Stomach (tissue), 9 donors: ENCODE results near the gene PCDHGA6. TPM values are rescaled to one million over a fixed set of nuclear protein-coding genes. Genes with fewer than 3 reads are reported as not detected.
"Not testable (repeated sequence)": the region's sequence is repeated elsewhere in the genome, so short reads cannot be mapped to it uniquely, and the experiment has no call there.

Experiments used
- DNase-seq, 2 donors: peaks; one replicate each; pipeline versions ENCODE4 v3.0.0 to v3.0.0-alpha.2; 2013 to 2019
- H3K27ac ChIP-seq, 5 donors: fragments of 200-600 bp in 4 of 5; sonication (generic) in 4 of 5; one replicate each; pipeline ENCODE4 v1.5.1; 2013 to 2019; ENCODE audit warnings: mild to moderate bottlenecking in 1 of 5, moderate library complexity in 1 of 5
- H3K27me3 ChIP-seq, 3 donors: fragments of 200-600 bp; sonication (generic); one replicate each; pipeline ENCODE4 v1.5.1; 2017 to 2019; ENCODE audit warnings: mixed run types in 1 of 3
- H3K36me3 ChIP-seq, 4 donors: fragments of 200-600 bp; sonication (generic); 1 replicate in 3 of 4; 2 replicates in 1 of 4; pipeline ENCODE4 v1.5.1; 2016 to 2019
- H3K4me1 ChIP-seq, 4 donors: fragments of 200-600 bp; sonication (generic); one replicate each; pipeline ENCODE4 v1.5.1; 2016 to 2019
- H3K4me3 ChIP-seq, 4 donors: fragments of 200-600 bp; sonication (generic) in 3 of 4; one replicate each; pipeline ENCODE4 v1.5.1; 2016 to 2019; ENCODE audit warnings: mild to moderate bottlenecking in 1 of 4
- H3K9me3 ChIP-seq, 4 donors: fragments of 200-600 bp; sonication (generic); one replicate each; pipeline ENCODE4 v1.5.1; 2016 to 2019
- EP300 ChIP-seq: sonication (generic); formaldehyde crosslinking; IDR thresholded peaks from one replicate; pipeline ENCODE4 v1.6.1; 2017; ENCODE audit warnings: antibody characterized with exemption
- POLR2A ChIP-seq, 4 donors: fragments of 450-650 bp; IDR thresholded peaks; one replicate each; pipeline ENCODE4 v1.6.1; 2016; ENCODE audit warnings: antibody characterized with exemption in 4 of 4, control low read depth in 2 of 4, mild to moderate bottlenecking in 1 of 4, moderate library complexity in 1 of 4
- POLR2AphosphoS5 ChIP-seq, 3 donors: sonication (generic); formaldehyde crosslinking; IDR thresholded peaks; one replicate each; pipeline ENCODE4 v1.6.1; 2016; ENCODE audit warnings: antibody characterized with exemption in 3 of 3
- WGBS, 5 donors: extraction: QIAGEN DNeasy Blood & Tissue Kit in 3 of 5; methylation state at CpG; one replicate each; pipeline versions ENCODE4 v1.1.5 to v1.1.7; 2013 to 2018; 5-methylcytosine and 5-hydroxymethylcytosine counted together
- intact Hi-C: fragments of 100-400 bp; cut with DNase I; formaldehyde crosslinking; loops from one replicate; pipeline ENCODE4 v1.15.1; 2023; ENCODE audit warnings: low total_unique reads
- polyA plus RNA-seq, 3 donors: library from polyadenylated mRNA; stranded (reverse); fragments of 200-250 nt; gene quantifications; one replicate each; pipeline ENCODE4 v1.2.3, GENCODE V29; 2013
- total RNA-seq, 5 donors: library from RNA; depleted of rRNA; stranded (reverse); fragments of >200 nt; gene quantifications; one replicate each; pipeline versions ENCODE4 v1.1.0 to v1.2.3, GENCODE V29; 2014 to 2016
- TF ChIP-seq, protein P1 (sequence below), 7 experiments: fragments of 450-650 bp in 4 of 7; fragments of 200-600 bp in 3 of 7; sonication (generic) in 3 of 7; IDR thresholded peaks; one replicate each; pipeline ENCODE4 v1.5.1; 2016 to 2019; ENCODE audit warnings: antibody characterized with exemption in 7 of 7, control low read depth in 2 of 7, mild to moderate bottlenecking in 1 of 7
- donor health status: healthy with polysubstance abuse.
- donor health status: Bipolar disorder and iron deficiency.
- donor health status: healthy.

PCDHGA6 gene
- total and polyA plus RNA-seq, 8 donors = 0.06 to 4.4 (median 0.58) TPM; not detected in 1

DNA sequence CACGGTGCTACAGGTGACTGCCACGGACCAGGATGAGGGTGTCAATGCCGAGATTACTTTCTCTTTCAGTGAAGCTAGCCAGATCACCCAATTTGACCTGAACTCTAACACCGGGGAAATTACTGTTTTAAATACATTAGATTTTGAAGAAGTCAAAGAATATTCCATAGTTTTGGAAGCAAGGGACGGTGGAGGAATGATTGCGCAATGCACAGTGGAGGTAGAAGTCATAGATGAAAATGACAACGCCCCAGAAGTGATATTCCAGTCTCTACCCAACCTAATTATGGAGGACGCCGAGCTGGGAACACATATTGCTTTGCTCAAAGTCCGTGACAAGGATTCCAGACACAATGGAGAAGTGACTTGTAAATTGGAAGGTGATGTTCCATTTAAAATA, 15.0 kb downstream of the PCDHGA6 start:
- DNase-seq = no peak
- peaks cover 0 to 78% (median 10%) of the 10 kb centered on the region in 3 donors for H3K27me3 ChIP-seq
- no peak for TF ChIP-seq EP300
- TF ChIP-seq POLR2A (IDR thresholded peaks at IDR 0.05) = no peak
- H3K9me3 ChIP-seq = peaks cover 59 to 98% (median 92%) of the 10 kb centered on the region in 4 donors
- no peak overlapping the region for H3K27ac ChIP-seq
- intact Hi-C loops = no loop called here
- no peak overlapping the region for H3K4me3 ChIP-seq
- WGBS, 5 donors = 42 to 55% (median 43%) methylated on average over 10 of the region's 10 CpGs
- H3K4me1 ChIP-seq = no peaks in the 10 kb centered on the region
- peaks cover 0 to 16% (median 0%) of the 10 kb centered on the region in 4 donors for H3K36me3 ChIP-seq

DNA sequence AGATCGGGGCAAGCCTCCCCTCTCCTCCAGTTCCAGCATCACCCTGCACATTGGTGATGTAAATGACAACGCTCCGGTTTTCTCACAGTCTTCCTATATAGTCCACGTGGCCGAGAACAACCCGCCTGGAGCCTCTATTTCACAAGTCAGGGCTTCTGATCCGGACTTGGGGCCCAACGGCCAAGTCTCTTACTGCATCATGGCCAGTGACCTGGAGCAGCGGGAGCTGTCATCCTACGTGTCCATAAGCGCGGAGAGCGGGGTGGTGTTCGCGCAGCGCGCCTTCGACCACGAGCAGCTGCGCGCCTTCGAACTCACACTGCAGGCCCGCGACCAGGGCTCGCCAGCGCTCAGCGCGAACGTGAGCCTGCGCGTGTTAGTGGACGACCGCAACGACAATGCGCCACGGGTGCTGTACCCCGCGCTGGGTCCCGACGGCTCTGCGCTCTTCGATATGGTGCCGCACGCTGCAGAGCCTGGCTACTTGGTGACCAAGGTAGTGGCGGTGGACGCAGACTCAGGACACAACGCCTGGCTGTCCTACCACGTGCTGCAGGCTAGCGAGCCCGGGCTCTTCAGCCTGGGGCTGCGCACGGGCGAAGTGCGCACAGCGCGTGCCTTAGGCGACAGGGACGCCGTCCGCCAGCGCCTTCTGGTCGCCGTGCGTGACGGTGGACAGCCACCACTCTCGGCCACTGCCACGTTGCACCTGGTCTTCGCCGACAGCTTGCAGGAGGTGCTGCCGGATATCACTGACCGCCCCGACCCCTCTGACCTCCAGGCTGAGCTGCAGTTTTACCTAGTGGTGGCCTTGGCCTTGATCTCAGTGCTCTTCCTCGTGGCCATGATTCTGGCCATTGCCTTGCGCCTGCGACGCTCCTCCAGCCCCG, 15.7 kb downstream of the PCDHGA6 start:
- DNase-seq = no peak
- WGBS, 5 donors = 35 to 46% (median 39%) methylated on average over 52 to 77 of the region's 77 CpGs
- TF ChIP-seq, protein P1, sequence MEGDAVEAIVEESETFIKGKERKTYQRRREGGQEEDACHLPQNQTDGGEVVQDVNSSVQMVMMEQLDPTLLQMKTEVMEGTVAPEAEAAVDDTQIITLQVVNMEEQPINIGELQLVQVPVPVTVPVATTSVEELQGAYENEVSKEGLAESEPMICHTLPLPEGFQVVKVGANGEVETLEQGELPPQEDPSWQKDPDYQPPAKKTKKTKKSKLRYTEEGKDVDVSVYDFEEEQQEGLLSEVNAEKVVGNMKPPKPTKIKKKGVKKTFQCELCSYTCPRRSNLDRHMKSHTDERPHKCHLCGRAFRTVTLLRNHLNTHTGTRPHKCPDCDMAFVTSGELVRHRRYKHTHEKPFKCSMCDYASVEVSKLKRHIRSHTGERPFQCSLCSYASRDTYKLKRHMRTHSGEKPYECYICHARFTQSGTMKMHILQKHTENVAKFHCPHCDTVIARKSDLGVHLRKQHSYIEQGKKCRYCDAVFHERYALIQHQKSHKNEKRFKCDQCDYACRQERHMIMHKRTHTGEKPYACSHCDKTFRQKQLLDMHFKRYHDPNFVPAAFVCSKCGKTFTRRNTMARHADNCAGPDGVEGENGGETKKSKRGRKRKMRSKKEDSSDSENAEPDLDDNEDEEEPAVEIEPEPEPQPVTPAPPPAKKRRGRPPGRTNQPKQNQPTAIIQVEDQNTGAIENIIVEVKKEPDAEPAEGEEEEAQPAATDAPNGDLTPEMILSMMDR (IDR thresholded peaks at IDR 0.05) = no peak
- TF ChIP-seq EP300 = no peak
- TF ChIP-seq POLR2A (IDR thresholded peaks at IDR 0.05) = no peak
- TF ChIP-seq POLR2AphosphoS5 (IDR thresholded peaks at IDR 0.05) = no peak
- intact Hi-C loops = no loop called here
- no peak overlapping the region for H3K4me3 ChIP-seq
- H3K4me1 ChIP-seq = no peaks in the 10 kb centered on the region
- H3K27me3 ChIP-seq = peaks cover 0 to 78% (median 7%) of the 10 kb centered on the region in 3 donors
- H3K27ac ChIP-seq = no peak overlapping the region
- peaks cover 0 to 16% (median 0%) of the 10 kb centered on the region in 4 donors for H3K36me3 ChIP-seq
- peaks cover 62 to 98% (median 92%) of the 10 kb centered on the region in 4 donors for H3K9me3 ChIP-seq

DNA sequence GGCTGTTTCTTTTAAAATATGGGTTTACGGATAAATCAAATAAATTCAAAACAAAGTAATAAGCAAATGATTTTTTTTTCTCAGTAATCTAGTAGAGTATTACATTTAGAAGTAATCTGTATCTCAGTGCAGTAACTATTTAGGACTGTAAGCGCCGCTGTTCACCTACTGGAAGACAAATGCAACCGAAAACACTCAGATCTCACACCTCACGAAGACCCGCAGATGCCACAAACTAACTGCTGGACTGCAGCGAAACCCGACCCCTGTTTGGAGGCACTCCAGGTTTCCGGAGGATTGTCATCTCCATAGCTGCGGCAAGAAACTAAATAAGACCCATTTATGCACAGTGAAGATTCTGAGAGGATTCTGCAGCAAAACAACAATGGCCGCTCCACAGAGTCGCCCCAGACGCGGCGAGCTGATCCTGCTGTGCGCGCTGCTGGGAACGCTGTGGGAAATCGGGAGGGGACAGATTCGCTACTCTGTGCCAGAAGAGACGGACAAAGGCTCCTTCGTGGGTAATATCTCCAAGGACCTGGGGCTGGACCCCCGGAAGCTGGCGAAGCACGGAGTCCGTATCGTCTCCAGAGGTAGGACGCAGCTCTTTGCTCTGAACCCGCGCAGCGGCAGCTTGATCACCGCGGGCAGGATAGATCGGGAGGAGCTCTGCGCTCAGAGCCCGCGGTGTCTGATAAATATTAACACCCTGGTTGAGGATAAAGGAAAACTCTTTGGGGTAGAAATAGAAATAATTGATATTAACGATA, 18.9 kb downstream of the PCDHGA6 start, which contains the start of gene PCDHGA8:
PCDHGA8 (plus strand) TSS at position 205 of the 770 bp plus-strand sequence; CDS start at position 386, 181 bp downstream.
- intact Hi-C loops = no loop called here
- peaks cover 0 to 16% (median 0%) of the 10 kb centered on the region in 4 donors for H3K36me3 ChIP-seq
- H3K27me3 ChIP-seq = peaks cover 0 to 80% (median 5%) of the 10 kb centered on the region in 3 donors
- TF ChIP-seq, protein P1 (IDR thresholded peaks at IDR 0.05) = no peak
- TF ChIP-seq POLR2AphosphoS5 (IDR thresholded peaks at IDR 0.05) (no peak), POLR2A (IDR thresholded peaks at IDR 0.05) (no peak), EP300 (no peak)
- no peak within 1 kb of the TSS for H3K4me3 ChIP-seq
- no peaks in the 10 kb centered on the region for H3K4me1 ChIP-seq
- 21 to 34% (median 28%) methylated on average over 35 to 38 of the region's 38 CpGs for WGBS, 5 donors
- peaks cover 50 to 98% (median 90%) of the 10 kb centered on the region in 4 donors for H3K9me3 ChIP-seq
- no peak within 1 kb of the TSS for H3K27ac ChIP-seq
- no peak for DNase-seq

DNA sequence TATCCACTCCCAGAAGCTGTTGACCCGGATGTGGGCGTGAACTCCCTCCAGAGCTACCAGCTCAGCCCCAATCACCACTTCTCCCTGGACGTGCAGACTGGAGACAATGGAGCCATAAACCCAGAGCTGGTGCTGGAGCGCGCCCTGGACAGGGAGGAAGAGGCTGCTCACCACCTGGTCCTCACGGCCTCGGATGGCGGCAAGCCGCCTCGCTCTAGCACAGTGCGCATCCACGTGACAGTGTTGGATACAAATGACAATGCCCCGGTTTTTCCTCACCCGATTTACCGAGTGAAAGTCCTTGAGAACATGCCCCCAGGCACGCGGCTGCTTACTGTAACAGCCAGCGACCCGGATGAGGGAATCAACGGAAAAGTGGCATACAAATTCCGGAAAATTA, 19.6 kb downstream of the PCDHGA6 start:
- DNase-seq = no peak
- Histone ChIP-seq H3K27ac (no peak overlapping the region), H3K4me1 (no peaks in the 10 kb centered on the region), H3K4me3 (no peak overlapping the region), H3K27me3 (peaks cover 0 to 80% (median 5%) of the 10 kb centered on the region in 3 donors), H3K36me3 (peaks cover 0 to 16% (median 0%) of the 10 kb centered on the region in 4 donors), H3K9me3 (peaks cover 49 to 98% (median 91%) of the 10 kb centered on the region in 4 donors)
- intact Hi-C loops = no loop called here
- TF ChIP-seq POLR2AphosphoS5 (IDR thresholded peaks at IDR 0.05) (no peak), POLR2A (IDR thresholded peaks at IDR 0.05) (no peak), EP300 (no peak)
- TF ChIP-seq, protein P1 (IDR thresholded peaks at IDR 0.05) = no peak
- 31 to 46% (median 34%) methylated on average over 21 of the region's 21 CpGs for WGBS, 5 donors

DNA sequence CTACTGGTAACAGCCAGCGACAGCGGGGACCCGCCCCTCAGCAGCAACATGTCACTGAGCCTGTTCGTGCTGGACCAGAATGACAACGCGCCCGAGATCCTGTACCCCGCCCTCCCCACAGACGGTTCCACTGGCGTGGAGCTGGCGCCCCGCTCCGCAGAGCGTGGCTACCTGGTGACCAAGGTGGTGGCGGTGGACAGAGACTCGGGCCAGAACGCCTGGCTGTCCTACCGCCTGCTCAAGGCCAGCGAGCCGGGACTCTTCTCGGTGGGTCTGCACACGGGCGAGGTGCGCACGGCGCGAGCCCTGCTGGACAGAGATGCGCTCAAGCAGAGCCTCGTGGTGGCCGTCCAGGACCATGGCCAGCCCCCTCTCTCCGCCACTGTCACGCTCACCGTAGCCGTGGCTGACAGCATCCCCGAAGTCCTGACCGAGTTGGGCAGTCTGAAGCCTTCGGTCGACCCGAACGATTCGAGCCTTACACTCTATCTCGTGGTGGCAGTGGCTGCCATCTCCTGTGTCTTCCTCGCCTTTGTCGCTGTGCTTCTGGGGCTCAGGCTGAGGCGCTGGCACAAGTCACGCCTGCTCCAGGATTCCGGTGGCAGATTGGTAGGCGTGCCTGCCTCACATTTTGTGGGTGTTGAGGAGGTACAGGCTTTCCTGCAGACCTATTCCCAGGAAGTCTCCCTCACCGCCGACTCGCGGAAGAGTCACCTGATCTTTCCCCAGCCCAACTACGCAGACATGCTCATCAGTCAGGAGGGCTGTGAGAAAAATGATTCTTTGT, 20.9 kb downstream of the PCDHGA6 start:
- 36 to 38% (median 38%) methylated on average over 13 to 44 of the region's 53 CpGs for WGBS, 5 donors
- peaks cover 41 to 98% (median 90%) of the 10 kb centered on the region in 4 donors for H3K9me3 ChIP-seq
- peaks cover 0 to 15% (median 0%) of the 10 kb centered on the region in 4 donors for H3K36me3 ChIP-seq
- H3K27ac ChIP-seq, H3K4me1 ChIP-seq, H3K4me3 ChIP-seq, DNase-seq, intact Hi-C loops: not testable (repeated sequence)
- peaks cover 0 to 80% (median 7%) of the 10 kb centered on the region in 3 donors for H3K27me3 ChIP-seq
